Measurements from ENCODE around the gene TVP23A. TPM values are rescaled to one million over a fixed set of nuclear protein-coding genes. Genes with fewer than 3 reads are reported as not detected.
"Not testable (repeated sequence)": the region's sequence is repeated elsewhere in the genome, so short reads cannot be mapped to it uniquely, and the experiment has no call there.

The TVP23A gene
- total and polyA plus RNA-seq, 8 donors, result 0.05 to 0.34 (median 0.16) TPM; not detected in 3

DNA sequence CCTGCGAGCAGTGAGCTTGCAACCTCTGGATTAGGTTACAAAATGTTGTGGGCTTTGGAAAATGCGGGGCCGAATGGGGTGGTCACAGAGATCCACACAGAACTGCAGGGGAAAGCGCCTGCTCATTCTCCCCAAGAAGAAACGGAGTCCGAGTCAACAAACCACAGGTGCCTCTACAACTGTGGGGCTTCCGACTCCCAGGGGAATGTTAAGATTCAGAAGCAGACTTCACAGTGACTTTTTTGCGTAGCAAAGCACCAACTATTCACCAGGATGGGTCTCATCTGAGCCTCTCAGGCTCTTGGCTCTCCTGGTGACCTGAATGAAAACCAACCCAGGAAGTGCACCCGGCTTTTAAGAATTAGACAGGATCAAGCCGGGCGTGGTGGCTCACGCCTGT is 41.2 kb downstream of the TVP23A start:
- Histone ChIP-seq H3K36me3 (no peaks in the 10 kb centered on the region), H3K27me3 (no peaks in the 10 kb centered on the region), H3K4me3 (no peak overlapping the region), H3K4me1 (no peaks in the 10 kb centered on the region), H3K9me3 (no peaks in the 10 kb centered on the region), H3K27ac (no peak overlapping the region)
- FAIRE-seq (no peak), DNase-seq (no peak), ATAC-seq (no peak)
- intact Hi-C loops (cut with DNase I), result no loop called here
- TF ChIP-seq CTCF (IDR thresholded peaks at IDR 0.05), result no peak
- WGBS, 2 donors, result 94 to 95% methylated on average over 12 of the region's 12 CpGs

DNA sequence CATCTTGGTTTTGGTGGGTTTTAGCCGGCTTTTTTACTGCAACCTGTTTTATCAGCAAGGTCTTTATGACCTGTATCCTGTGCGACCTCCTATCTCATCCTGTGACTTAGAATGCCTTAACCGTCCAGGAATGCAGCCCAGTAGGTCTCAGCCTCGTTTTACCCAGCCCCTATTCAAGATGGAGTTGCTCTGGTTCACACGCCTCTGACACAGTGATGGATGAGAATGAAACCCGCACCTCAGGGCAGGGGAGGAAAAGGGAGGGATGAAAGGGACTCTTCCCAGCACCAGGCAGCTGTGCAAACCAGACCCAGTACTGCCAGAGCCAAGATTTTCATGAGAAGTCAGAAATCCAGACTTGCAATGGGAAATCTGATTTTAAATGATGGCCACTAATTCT is 41.7 kb downstream of the TVP23A start:
- ATAC-seq; H3K36me3 ChIP-seq; H3K4me1 ChIP-seq; H3K27me3 ChIP-seq; H3K27ac ChIP-seq; H3K4me3 ChIP-seq; intact Hi-C loops (cut with DNase I); DNase-seq; FAIRE-seq; H3K9me3 ChIP-seq: not testable (repeated sequence)
- WGBS, 2 donors, result 68 to 69% methylated on average over 6 of the region's 6 CpGs

GRCh38 chr16:10776280-10776679 is 42.3 kb downstream of the TVP23A start:
- Histone ChIP-seq H3K27me3 (no peaks in the 10 kb centered on the region), H3K27ac (no peak overlapping the region), H3K4me3 (no peak overlapping the region), H3K9me3 (no peaks in the 10 kb centered on the region), H3K4me1 (no peaks in the 10 kb centered on the region), H3K36me3 (no peaks in the 10 kb centered on the region)
- intact Hi-C loops (cut with DNase I), result no loop called here
- DNase-seq, result no peak
- FAIRE-seq, result no peak
- TF ChIP-seq CTCF (IDR thresholded peaks at IDR 0.05), result no peak
- WGBS, 2 donors, result 92 to 94% methylated on average over 4 of the region's 4 CpGs
- no peak for ATAC-seq

DNA sequence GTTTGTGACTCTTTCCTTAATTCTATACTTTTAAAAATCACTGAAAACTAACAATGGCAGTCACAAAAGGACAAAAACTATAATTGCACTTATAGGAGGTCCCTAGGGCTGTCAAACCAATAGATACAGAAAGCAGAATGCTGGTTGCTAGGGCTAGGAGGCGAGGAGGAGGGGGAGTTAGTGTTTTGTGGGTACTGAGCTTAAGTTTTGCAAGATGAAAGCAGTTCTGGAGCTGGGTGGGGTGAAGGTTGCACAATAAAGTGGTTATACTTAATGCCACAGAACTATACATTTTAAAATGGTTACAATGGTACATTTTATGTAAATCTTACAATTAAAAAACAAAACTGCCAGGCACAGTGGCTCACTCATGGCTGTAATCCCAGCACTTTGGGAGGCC is 47.7 kb downstream of the TVP23A start:
- no peaks in the 10 kb centered on the region for H3K4me1 ChIP-seq
- intact Hi-C loops (cut with DNase I), result no loop called here
- no peaks in the 10 kb centered on the region for H3K27me3 ChIP-seq
- no peak overlapping the region for H3K4me3 ChIP-seq
- 95 to 96% methylated on average over 1 of the region's 1 CpG for WGBS, 2 donors
- FAIRE-seq (no peak), DNase-seq (no peak), ATAC-seq (peak in 1 of 4 donors; percentile 42)
- H3K36me3 ChIP-seq, result no peaks in the 10 kb centered on the region
- no peaks in the 10 kb centered on the region for H3K9me3 ChIP-seq
- no peak overlapping the region for H3K27ac ChIP-seq
- TF ChIP-seq CTCF (IDR thresholded peaks at IDR 0.05), result no peak

DNA sequence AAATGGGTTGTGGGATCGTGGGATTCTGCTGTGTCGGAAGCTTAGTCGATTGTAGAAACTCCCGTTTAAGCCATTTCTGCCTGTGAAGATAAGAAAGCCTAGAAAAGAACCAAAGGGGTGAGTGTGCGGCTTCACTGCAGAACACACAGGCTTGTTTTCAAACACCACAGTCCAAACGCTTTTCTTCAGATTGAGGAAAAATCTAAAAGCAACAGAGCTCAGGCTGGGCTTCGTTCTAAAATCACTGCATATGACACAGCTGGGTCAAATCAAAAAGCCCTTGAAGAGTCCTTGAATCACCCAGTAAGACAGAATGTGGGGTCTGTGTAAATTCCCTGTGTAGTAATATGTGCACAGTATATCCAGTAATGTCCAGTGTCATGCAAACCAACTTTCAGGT is 49.2 kb downstream of the TVP23A start:
- intact Hi-C loops (cut with DNase I), result loop anchor here in 1 of 3 donors (10.0 kb wide), 1 partner anchor 145 kb away; no protein-coding TSS in a partner anchor
- ATAC-seq, result no peak
- no peaks in the 10 kb centered on the region for H3K4me1 ChIP-seq
- no peak for FAIRE-seq
- H3K27ac ChIP-seq, result no peak overlapping the region
- no peak for TF ChIP-seq CTCF (IDR thresholded peaks at IDR 0.05)
- WGBS, 2 donors, result 77 to 81% methylated on average over 7 of the region's 7 CpGs
- no peaks in the 10 kb centered on the region for H3K36me3 ChIP-seq
- H3K27me3 ChIP-seq, result no peaks in the 10 kb centered on the region
- no peak for DNase-seq
- no peak overlapping the region for H3K4me3 ChIP-seq
- no peaks in the 10 kb centered on the region for H3K9me3 ChIP-seq
